ENCODE results near the gene TENM3. TPM values are rescaled to one million over a fixed set of nuclear protein-coding genes. Genes with fewer than 3 reads are reported as not detected.
"Not testable (repeated sequence)": the region's sequence is repeated elsewhere in the genome, so short reads cannot be mapped to it uniquely, and the experiment has no call there.

TENM3 gene
- total RNA-seq, 1 experiment from 2014 or later: 34.8 TPM

DNA sequence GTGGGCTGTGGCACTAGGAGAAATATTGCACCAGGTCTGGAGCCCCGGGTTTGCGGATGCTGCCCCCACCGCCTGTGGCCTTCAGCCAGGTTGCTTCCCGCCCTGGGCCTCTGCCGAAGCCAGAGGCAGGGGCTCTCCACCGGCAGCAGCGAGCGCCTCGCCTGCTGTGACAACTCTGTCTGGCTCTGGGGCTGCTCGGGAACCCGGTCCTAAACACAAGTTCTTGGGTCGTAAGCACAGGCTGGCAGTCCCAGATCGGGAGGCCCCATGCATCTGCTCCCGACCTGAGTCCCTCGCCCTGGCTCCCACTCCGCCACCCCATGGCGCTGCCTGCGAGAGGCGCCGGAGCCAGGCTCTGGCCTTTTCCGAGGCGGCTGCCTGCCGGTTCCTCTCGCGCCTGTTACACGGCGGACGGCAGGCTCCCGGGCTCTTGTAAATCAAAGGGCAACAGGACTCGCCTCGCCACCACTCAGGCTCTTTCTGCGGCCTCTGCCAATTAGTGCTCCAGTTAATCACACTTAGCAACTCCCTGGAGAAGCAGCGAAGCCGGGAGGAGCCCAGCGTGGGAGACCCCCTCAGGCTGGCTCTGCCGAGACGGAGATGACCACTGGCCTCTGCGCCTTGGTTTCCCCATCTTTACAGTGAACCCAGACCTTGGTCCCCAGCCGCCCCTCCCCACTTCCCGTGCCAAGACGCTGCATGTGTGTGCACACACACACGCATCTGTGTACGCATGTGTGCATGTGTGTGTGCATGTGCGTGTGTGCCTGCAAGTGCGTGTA, 564.8 kb downstream of the TENM3 start:
- no peak for DNase-seq (ENCODE audit: low read depth)

DNA sequence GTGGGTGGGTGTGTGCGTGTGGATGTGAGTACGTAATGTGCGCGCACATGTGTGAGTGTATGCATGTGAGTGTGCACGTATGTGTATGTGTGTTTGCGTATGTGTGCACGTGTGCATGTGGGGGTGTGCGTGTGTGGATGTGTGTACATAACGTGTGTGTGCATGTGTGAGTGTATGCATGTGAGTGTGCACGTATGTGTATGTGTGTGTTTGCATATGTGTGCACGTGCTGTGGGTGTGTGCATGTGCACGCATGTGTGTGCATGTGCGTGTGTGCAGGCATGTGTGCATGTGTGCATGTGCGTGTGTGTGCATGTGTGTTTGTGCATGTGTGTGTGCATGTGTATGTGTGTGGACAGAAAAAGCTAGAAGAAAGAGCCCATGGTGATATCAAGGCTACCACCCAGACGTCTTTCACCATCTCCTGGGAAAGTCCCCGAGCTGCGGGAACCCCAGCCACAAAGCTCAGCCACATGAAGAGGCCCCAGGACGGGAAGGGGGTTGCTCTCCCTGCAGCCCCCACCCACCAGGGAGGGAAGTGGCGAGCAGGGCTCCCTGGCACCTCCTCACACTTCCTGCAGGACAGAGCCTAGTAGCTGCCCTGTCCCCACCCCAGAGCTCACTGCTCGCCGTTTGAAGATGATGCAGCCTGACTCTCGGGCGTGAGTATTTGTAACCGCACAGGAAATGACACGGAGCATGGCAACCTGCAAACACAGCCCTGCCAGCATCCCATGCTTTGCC, 565.6 kb downstream of the TENM3 start:
- DNase-seq (ENCODE audit: low read depth): no peak

DNA sequence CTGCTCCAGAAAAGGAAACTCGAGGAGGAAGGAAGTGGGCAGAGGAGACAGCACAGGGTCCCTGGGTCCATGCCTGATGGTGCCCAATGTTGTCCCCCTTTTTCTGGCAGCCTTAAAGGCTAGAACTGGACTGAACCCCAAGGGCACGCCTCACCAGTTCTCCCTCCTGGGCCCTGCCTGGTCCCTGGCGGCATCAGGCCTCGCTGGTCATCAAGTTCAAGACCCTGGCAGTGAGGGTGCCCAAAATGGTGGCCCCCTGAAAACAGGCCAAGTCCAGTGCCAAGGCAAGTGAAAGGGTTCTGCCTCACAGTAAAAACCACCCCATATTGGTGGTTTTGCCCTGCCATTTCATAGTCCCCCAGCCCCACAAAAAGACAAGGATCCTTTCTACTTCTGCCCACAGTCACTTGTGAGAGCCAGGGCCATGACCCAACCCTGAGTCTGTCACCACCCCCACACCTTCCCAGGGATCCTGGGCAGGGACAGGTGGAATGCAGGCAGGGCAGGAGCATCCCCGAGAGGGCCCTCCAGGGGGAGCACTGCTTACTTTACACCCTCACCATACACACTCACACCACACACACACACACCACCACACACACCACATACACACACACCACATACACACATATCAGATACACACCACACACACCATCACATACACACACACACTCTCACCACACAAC, 566.4 kb downstream of the TENM3 start:
- no peak for DNase-seq (ENCODE audit: low read depth)

DNA sequence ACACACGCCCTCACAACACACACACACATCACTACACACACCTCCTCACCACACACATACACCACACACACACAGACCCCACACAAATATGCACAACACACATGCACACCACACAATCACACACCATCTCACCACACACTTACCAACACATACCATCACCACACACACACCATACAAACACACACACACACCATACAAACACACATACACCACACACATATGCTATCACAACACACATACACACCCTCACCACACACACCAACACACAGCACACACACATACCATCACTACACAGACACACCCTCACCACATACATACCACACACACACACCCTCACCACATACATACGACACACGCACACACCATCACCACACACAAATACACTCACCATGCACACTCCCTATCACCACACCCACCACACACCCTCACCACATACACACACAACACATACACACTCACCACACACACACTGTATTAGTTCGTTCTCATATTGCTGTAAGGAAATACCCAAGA, 567.0 kb downstream of the TENM3 start:
- no peak for DNase-seq (ENCODE audit: low read depth)

DNA sequence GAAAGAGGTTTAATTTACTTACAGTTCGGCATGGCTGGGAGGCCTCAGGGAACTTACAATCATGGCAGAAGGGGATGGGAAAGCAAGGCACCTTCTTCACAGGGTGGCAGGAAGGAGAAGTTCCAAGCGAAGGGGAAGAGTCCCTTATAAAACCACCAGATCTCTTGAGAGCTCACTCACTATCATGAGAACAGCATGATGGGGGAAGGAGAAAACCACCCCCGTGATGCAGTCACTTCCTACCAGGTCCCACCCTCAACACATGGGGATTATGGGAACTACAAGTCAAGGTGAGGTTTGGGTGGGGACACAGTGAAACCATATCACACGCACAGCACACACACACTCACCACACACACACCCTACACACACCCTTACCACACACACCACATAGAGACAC, 569.7 kb downstream of the TENM3 start:
- no peak for DNase-seq (ENCODE audit: low read depth)

DNA sequence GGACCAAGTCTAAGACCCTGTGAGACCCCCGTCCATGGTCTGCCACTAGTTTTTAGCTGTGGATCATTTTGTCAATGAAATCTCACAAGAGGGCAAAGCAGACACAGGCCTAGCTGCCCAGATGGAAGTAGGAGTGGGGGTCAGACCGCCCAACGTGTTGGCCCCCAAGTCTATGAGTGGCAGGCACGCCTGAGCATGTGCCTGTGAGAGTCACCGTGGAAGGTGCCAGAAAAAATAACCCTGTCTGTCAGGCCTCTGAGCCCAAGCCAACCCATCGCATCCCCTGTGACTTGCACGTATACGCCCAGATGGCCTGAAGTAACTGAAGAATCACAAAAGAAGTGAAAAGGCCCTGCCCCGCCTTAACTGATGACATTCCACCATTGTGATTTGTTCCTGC, 570.9 kb downstream of the TENM3 start:
- not testable (repeated sequence) for DNase-seq (ENCODE audit: low read depth)

DNA sequence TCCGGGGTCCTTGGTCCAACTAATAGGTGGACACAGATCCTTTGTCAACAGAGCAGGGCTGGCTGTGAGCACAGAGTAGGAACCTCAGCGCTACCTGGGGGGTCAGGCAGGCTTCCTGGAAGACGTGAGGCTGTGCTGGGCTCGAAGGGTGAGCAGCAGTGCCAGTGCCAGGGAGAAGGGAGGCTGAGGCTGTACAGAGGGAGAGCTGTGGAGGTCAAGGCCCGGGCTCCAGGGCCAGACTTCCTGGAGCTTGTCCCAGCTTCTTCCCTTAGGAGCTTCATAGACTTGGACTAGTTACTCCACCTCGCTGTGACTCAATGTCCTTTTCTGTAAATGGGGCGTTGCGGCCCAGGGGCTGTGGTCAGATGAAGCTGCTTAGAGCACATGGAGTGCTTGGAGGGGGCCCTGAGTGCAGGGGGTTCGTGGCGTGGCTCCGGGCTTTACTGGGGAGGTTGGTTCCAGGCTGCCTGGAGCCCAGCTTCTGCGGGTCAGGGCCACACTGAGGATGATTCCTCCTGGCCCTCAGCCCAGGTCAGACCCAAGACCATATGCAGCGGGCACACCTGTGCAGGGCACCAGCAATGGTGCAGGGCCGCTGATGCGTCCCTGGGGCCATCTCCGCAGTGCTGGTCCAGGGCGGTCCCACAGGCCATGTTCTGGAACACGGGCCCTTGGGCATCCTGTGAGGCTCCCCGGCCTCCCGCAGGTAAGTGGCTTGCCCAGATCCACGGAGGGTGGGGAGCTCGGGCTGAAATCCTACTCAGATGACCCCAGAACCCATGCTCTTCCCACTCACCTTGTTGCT, 575.9 kb downstream of the TENM3 start:
- DNase-seq (ENCODE audit: low read depth): no peak

DNA sequence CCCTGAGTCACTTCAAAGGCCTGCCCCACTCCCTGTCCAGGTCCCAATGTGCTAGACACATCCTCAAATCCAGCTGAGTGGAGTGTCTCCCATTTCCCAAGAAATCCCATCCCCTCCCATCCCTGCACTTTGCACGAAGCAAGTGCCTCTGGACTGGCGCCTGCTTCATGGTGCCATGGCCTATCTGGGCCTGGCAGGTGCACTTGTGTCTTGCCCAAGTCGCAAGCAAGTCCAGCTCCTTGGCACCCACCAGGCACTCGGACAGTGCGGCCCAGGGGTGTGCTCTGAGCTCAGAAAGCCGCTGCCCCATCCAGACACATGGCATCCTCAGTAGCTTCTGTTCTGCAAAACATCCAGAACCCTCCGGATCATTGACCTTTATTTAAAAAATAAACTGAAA, 576.5 kb downstream of the TENM3 start:
- DNase-seq (ENCODE audit: low read depth): no peak

DNA sequence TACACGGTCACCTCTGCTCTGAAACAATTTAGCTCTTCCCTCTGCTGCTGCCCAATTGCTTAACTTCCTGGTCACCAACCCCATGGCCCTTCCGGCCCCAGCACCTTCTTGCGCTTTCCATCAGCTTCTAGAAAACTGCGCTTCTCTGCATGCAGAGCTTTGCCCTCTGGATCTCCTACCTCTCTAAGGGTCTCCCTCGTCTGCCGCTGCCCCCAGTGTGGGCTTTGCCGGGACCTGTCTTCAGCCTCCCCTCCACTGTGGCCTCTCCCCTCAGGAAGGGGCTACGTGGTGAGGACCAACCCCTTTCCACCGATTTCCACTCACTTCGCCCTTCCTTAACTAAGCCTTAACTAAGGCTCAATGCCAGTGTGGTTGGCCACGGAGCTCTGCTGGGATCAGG, 579.4 kb downstream of the TENM3 start:
- no peak for DNase-seq (ENCODE audit: low read depth)

DNA sequence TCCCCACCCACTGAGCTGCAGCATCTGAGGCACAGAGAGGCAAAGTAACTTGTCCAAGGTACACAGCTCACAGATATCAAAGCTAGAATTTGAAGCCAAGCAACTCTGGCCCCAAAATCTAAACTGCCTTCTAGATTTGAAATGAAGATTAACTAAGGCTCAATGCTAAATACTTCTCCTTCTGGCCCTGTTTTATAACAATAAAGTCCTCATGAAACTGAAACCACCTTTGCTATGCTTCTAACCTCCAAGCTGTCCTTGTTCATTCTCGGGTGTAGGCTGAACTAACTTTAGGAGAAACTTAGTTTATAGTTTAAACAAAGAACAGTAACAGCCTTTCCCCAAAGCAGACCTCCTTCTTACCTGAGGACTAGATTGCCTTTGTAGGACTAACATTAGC, 580.4 kb downstream of the TENM3 start:
- no peak for DNase-seq (ENCODE audit: low read depth)

DNA sequence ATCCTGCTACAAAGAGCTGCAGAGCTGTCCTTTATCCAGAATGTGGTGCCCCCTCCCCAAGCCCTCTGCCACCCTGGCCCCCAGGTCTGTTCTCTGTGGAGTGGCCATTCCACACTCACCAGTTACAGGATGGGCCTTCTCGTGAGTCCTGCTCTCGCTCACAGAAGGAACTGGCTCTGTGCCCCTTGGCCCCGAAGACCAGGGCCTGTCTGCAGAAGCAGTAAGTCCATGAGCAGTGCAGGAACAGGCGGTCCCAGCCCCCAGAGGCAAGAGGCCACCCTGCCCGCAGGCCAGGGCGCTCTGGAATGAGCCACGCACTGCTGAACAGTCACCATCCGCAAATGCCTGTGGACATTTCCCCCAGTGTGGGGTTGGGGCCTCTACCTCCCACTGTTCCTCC, 581.8 kb downstream of the TENM3 start:
- no peak for DNase-seq (ENCODE audit: low read depth)

DNA sequence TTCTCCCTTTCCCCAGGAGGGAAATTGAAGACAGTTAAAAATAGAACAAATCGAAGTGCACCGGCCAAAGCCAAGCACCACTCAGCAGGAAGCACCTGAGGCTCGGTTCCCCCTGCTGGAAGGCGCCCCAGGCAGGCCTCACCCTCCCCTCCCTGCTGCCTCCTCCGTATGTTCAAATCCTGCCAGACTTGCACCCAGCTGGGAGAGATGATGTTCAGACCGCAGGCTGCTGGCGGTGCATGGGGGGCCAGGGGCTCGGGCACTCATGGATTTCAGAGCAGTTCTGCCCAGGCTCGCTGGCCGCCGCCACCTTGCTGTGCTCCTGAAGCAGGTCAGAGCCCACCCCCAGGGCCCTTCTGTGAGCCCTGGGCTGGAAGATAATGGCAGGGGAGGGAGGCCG, 582.6 kb downstream of the TENM3 start:
- DNase-seq (ENCODE audit: low read depth): no peak

DNA sequence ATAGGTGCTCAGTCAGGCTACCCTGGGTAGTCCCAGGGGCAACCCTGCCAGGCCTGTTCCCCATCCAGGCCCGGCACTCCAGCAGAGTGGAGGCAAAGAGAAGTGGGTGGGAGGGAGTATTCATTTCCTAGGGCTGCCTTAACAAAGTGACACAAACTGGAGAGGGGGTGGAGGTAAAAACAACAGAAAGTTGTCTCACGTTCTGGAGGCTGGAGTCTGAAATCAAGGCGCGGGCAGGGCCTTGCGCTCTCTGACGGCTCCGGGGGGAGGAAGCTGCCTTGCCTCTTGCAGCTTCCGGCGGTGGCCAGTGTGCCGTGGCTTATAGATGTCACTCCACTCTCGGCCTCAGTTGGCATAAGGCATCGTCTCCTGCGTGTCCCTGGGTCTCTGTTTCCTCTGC, 583.2 kb downstream of the TENM3 start:
- DNase-seq (ENCODE audit: low read depth): no peak

DNA sequence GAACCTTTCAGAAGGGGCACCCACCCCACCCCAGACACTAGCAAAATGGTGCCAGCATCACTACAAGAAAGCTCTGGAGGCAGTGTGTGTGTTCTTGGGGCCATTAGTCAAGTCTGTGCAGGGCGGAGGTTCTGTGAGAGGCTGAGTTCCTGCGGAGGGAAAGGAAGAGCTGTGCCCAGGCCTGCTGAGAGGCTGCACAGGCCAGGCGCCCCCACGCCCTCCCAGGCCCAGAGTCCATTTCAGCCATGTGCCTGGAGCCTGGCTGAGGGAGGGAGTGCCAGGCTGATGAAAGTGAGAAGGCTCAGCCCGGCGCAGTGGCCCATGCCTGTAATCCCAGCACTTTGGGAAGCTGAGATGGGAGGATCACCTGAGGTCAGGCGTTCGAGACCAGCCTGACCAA, 584.0 kb downstream of the TENM3 start:
- DNase-seq (ENCODE audit: low read depth): no peak

DNA sequence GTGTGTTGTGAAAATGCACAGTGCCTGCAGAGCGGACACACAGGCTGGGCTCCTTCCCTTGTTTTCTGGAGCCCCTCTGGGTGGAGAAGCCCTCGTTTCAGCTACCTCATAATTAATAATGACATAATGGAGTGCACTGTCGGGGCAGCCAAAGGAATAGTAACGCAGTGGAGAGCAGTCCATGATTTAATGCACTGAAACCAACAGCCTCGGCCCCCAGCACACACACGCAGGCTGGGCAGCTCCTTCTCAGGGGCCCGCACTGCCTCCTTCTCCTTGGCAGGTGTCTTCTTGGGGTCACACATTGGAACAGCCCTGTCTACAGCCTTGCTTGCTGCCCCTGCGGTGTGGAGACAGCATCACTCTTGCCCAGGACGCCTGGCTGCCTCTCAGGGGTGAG, 584.8 kb downstream of the TENM3 start:
- no peak for DNase-seq (ENCODE audit: low read depth)

DNA sequence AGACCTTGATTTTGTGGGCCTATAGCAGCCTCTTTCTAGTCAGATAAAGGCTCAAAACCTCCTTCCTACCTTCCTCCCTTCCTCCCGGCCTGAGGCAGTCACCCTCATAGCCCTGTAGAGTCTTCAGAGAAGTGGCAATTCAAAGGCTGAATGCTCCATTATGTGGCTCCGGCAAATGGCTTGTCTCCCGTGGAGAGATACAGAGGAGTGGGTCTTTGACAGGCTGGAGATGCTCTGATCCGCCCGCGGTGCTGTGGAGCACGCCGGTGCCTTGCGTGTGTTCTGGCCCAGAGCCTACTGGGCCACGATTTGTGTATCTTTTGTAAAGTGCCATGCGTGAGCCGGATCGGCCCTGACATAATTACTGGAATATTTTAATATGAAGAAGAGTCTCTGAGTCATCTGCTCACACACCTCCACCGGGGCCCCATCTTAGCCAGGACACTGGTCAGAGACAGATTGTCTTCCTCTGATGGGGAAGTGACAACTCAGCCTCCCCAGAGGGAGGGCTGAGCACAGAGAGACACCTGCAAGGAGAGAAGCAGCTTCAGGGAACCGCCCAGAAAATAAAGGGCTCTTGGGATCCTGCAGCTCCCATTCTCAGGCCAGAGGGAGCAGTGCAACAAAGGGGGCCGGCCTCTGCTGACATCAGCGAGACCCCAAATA, 585.3 kb downstream of the TENM3 start:
- DNase-seq (ENCODE audit: low read depth): no peak

DNA sequence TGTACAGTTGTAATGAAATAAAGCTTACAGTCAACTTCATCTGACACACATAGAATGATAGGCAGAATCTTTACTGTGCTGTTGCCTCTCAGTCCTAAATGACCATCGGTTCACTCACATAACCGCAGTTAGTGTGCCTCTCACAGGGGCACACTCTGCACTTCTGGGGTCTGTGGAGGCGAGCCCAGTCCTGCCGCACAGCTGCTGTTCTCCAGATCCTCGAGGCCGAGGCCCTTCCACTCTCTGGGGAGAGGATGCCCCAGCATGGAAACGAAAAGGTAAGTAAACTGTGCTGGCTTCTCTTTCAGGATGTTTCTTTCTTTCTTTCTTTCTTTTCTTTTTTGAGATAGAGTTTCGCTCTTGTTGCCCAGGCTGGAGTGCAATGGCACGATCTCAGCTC, 586.0 kb downstream of the TENM3 start:
- no peak for DNase-seq (ENCODE audit: low read depth)

DNA sequence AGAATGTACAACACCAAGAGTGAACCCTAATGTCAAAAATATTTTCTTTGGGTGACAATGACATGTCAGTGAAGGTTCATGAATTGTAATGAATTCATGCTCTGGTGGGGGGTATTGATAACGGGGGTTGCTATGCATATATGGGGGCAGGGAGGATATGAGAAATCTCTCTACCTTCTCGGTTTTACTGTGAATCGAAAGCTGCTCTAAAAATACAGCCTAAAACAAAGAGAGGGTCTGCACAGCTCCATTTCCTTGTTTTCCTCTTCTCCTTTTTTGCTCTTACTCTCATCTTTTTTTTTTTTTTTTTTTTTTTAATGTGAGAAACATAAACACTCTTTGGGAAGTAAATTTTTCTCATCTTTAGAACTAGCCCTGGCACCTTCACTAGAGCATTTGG, 588.2 kb downstream of the TENM3 start:
- no peak for DNase-seq (ENCODE audit: low read depth)

DNA sequence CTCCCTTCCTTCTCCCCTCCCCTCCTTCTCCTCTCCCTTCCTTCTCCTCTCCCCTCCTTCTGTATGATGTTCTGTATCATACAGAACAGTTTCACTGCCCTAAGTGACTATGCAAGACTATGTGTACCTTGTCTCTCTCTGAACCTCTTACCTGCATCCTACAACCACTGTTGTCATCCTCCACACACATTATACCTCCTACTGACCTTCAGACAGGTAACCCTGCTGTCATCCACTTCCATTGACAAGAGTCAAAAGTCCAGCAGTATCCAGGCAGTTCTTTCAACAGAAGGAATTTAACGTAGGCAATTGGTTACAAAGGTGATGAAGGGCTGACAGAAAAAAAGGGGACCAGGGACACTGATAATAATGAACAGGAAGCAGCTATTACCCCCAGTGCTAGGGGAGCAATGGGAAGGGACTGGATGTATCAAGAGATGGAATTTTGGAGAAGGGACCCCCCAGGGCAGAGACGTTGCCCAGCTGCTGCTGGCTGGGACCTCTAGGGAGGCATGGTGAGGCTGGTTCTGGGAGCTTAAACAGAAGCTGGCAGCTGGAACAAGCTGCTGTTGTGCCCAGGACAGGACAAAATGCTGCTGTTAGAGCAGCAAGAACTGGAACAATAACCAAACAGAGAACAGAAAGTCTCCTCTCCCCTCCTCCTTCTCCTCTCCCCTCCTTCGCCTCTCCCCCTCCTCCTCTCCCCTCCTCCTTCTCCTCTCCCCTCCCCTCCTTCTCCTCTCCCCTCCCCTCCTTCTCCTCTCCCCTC, 589.3 kb downstream of the TENM3 start:
- no peak for DNase-seq (ENCODE audit: low read depth)

DNA sequence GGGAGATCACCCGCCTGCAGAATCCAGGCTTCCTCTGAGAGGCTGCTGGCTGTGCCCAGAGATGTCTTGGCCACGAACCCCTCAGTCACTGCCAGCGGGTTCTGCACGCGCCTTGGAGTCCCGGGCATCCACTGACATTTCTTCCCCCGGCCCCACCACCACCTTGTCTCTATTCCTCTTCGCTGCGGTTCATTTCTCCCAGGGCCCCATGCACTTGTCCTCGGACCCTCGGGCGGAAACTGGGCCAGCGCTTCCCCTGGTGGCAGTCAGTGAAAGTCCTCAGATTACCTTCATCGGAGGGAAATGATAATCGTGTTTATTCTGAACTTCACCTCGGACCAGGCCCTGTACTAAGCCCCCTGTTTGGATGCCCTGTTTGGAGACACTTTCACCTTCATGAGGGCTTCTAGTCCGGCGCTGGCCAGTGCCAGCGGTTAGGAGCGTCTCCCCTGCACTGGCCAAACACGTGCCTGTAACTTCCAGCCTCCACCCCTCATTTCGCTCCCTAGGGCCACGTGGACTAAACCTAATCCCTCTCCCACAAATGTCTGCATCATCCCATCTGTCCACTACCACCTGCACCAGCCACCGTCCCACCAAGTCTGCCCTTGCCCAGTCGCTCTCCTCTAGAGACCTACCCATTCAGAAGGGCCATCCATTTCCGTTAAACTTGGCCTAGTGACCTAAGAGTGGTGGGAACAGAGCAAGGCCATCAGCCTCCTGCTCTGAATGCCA, 592.0 kb downstream of the TENM3 start:
- no peak for DNase-seq (ENCODE audit: low read depth)
